Measurements from ENCODE around the gene TMEM183A.

- TF ChIP-seq SUZ12 (IDR thresholded peaks at IDR 0.05; ENCODE audit: unreplicated experiment) (no peak), ESRRA (IDR thresholded peaks at IDR 0.05; ENCODE audit: low read length) (no peak), MYC (IDR thresholded peaks at IDR 0.05; ENCODE audit: insufficient read depth, insufficient read length, insufficient replicate concordance, low read length, severe bottlenecking) (no peak), CUX1 (IDR thresholded peaks at IDR 0.05; ENCODE audit: insufficient replicate concordance, low read depth, low read length) (no peak), EZH2 (IDR thresholded peaks at IDR 0.05; ENCODE audit: borderline replicate concordance, control insufficient read depth, low read depth, low read length) (no peak), CTCF (IDR thresholded peaks at IDR 0.05 in 2 of 3, conservative IDR thresholded peaks at IDR 0.05 in 1 of 3; ENCODE audit: control insufficient read depth in 2 of 3, extremely low read depth in 1 of 3, insufficient read depth in 1 of 3, low read depth in 3 of 3, low read length in 3 of 3) (no peak)
Observed at GRCh38 chr1:203048555-203049051, 41.4 kb downstream of the TMEM183A start.

Data from GM12878 (cell line).